Stimulated activated naive CD4-positive, alpha-beta T cell (primary cell): ENCODE results near the gene CLASP1.
"Not testable (repeated sequence)": the region's sequence is repeated elsewhere in the genome, so short reads cannot be mapped to it uniquely, and the experiment has no call there.

ENCODE experiments used
- DNase-seq, 6 experiments: peaks; one replicate each; lab custom pipeline; 2025; lab: John Stamatoyannopoulos, UW

The CLASP1 gene

DNA sequence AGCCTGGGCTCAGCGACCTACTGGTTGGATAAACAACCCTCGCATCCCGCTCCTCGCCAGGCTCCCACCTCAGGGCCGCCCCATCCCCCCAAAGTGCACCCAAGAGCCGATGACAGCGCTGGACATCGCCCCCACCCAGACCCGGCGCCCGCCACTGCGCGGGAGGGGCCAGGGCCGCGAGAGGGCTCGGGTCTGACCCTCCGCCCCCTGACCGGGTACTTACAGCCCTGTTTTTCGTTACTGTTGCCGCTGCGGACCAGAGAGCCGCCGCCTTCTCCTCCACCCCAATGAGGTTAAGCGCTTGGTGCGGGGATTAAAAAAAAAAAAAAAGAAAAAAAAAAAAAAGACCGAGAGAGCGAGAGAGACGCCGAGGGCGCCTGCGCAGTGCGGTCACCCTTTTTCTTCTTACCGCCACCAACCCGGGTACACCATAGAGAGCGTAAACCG lies at the start of gene CLASP1:
Gene CLASP1 (minus strand): TSS at position 314 of the 447 bp plus-strand sequence. CDS start 43,567 bp downstream, outside the sequence.
- peak in 1 of 6 experiments; percentile 71 for DNase-seq

GRCh38 chr2:121698318-121698930 lies 49.2 kb upstream of the CLASP1 start:
- DNase-seq: no peak

GRCh38 chr2:121697108-121697631 lies 47.9 kb upstream of the CLASP1 start:
- DNase-seq: no peak

GRCh38 chr2:121696410-121696930 lies 47.2 kb upstream of the CLASP1 start:
- DNase-seq: no peak

DNA sequence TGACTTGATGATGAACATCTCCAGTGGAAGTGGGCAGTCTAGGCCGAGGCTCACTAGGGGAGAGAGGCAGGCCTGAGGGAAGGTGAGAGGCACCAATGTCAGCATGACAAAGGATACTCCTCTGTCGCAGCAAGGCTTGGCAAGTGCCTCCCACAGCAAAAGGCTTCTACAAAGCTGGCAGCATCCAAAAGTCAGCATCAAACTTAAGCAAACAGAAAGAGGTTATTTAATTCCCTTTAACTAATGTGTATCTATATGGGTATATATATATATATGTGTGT lies 45.8 kb upstream of the CLASP1 start:
- DNase-seq: no peak

DNA sequence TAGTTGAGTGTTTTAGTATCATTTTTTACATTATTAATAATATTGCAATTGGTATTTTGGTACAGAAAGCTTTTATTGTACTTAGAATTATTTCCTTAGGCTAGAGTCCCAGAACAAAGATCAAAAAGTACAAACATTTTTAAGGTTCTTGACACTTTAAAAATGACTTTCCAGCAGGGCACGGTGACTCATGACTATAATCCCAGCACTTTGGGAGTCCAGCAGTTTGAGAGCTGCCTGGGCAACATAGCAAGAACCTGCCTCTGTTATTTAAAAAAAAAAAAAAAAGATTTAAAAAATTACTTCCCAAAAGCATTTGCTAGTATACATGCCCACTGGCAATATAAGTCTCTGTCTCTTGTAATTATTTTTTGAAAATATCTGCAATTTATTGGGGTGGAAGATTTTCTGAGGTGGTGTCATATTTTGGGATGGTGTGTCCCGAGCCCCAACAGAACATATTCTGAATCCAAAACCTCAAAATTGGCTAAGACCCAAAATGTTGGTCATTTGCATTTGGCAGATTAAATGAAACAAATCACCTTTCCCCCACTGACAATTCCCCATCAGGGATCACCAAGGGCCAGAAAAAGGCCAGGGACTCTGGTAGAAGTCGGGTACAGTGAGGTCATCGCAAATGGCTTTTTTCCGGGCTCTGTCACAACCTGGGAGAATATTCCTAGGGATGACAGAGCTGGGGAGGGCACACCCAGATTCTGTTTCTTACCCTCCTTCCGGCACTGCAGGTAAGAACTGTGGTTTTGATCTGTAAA lies 45.3 kb upstream of the CLASP1 start:
- no peak for DNase-seq

GRCh38 chr2:121690572-121690971 lies 41.3 kb upstream of the CLASP1 start:
- DNase-seq: not testable (repeated sequence)

DNA sequence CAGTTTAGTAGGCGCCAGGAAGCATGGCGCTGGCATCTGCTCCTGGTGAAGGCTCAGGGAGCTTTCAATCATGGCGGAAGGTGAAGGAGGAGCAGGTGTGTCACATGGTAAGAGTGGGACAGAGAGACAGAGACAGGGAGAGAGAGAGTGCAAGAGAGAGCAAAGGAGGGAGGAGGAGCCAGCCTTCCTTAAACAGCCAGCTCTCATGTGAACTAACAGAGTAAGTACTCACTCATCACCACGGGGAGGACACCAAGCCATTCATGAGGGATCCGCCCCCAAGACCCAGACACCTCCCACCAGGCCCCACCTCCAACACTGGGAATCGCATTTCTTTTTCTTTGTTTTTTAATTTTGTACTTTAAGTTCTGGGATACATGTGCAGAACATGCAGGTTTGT lies 40.8 kb upstream of the CLASP1 start:
- DNase-seq: no peak

- no peak for DNase-seq
Measured at GRCh38 chr2:121689356-121689755, 40.1 kb upstream of the CLASP1 start.

GRCh38 chr2:121688820-121689219 lies 39.6 kb upstream of the CLASP1 start:
- no peak for DNase-seq

DNA sequence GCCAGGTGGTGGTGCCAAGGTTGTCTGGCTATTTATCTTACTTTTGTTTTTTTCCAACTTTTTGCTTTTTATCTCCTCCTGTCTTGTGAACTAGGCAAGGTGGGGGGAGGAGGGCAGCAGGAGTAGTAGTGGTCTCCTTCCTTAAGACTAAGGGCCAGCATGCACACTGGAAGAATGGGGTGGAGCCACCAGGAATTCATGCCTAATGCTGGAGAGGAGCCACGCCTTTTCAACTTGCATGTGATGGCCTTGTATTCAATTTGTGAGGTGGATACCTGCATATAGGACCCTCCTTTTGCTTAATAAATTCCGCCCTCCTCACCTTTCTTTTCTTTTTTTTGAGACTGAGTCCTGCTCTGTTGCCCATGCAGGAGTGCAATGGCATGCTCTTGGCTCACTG lies 37.6 kb upstream of the CLASP1 start:
- DNase-seq: no peak

DNA sequence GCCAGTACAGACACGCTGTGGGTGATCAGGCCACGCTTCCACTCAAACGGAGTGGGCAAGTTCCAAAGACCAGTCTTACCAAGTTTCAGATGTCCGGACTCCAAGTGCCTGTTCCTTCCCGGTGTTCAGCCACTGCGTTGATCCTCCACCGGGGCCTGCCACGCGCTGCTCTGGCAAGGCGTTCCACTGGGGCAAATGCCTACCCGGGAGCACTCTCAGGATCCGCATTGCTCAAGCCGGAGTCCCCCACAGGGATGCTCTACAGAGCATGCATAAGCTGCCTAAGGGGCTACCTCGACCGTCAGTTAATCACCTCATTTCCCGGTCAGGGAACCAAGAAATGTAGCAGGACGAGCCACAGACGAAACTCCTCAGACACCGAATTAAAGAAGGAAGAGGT lies 37.0 kb upstream of the CLASP1 start:
- no peak for DNase-seq

GRCh38 chr2:121682396-121683298 lies 33.4 kb upstream of the CLASP1 start:
- DNase-seq: no peak

DNA sequence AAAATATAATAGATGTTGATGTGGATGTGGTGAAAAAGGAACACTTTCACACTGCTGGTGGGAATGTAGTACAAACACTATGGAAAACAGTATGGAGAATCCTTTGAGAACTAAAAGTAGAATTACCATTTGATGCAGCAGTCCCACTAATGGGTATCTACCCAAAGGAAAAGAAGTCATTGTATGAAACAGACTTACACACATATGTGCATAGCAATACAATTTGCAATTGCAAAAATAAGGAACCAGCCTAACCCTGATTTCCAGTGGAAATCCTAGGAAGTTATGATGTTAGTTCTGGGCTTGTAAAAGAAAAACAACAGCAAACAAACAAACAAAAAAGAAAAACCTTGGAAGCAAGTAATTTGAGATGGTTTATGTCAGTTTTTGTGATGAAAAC lies 28.6 kb upstream of the CLASP1 start:
- no peak for DNase-seq

GRCh38 chr2:121671621-121672020 lies 22.4 kb upstream of the CLASP1 start:
- not testable (repeated sequence) for DNase-seq

- DNase-seq: no peak
Measured at GRCh38 chr2:121670181-121670580, 20.9 kb upstream of the CLASP1 start.

DNA sequence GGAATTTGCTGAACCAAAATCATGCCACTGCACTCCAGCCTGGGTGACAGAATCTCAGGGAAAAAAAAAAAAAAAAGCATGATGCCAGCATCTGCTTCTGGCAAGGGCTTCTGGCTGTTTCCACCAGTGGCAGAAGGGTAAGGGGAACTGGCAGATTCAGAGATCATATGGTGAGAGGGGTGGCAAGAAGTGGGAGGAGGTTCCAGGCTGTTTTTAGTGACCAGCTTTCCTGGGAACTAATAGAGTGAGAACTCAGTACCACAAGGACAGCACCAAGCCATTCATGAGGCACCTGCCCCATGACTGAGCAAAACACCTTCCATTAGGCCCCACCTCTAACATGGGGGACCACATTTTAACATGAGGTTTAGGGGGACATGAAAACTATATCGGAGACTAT lies 18.4 kb upstream of the CLASP1 start:
- no peak for DNase-seq

GRCh38 chr2:121666042-121666441 lies 16.8 kb upstream of the CLASP1 start:
- DNase-seq: no peak

- DNase-seq: no peak
Measured at GRCh38 chr2:121665504-121665903, 16.2 kb upstream of the CLASP1 start.

- DNase-seq: no peak
Measured at GRCh38 chr2:121664713-121665112, 15.5 kb upstream of the CLASP1 start.

DNA sequence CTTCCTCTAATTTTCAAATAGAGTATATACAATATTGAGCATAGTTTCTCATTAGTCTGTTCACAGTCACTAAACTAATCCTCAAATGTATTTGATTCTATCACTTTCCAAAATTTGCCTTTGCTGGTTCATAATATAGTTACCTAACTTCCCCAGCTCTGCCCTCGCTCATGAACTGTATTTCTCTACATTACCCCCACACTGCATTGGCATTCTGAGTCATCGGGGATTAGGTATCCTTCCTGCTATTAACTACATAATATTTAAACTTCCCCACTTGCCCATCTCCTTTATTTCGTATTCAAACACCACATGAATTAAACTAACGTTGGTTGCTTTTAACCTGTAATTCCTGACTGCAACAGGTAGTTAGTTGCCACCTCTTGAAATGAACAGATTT lies 14.8 kb upstream of the CLASP1 start:
- no peak for DNase-seq

GRCh38 chr2:121663434-121663833 lies 14.2 kb upstream of the CLASP1 start:
- no peak for DNase-seq
